ENCODE data around the gene LTBP1.
A peak's percentile ranks its signal among the peaks of the same experiment; 100 is the strongest.

Gene LTBP1

DNA sequence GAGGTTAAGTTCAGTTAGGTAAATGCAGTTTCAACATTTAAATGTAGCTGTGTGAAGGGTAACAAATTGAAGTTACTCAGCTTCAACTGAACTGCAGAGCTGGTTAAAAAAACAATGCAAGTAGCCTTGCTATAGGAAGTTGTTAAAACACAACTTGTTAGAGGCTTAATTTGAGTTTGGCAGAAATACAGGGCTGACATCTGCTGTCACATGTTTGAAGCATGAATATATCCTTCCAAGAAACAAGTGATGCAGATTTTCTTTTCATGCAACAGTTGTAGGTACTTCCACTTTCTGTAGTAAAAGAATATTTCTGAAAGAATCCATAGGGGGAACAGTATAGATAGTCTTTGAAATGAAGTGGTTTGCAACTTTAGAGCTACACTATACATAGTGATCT lies 321.0 kb downstream of the LTBP1 start:
- DNase-seq (ENCODE audit: low read depth in 2 of 2), result no peak

DNA sequence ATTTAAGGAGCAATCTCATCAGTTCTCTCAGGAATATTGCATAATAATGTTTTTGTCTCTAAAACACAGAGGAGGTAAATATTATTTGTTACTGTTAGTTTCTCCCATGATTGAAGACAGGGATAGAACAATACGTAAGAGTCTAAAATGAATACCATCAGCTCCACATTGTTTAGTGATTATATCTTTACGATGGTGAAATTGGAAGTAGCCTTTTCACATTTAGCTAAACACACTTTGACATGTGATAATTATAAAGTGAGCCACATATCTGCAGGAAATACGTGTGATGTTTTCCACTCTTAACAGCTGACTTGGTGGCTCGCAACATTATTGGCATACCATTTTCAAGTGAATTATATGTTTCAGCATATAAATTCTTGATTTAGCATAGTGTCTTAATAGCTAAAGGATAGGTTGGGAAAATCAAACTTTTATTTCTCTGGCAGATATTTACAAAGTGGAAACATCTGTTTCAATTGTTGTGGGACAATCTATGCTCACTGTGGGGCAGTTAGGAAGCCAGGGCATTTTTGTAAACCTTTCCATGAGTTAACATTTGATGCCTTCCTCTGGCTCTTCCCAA lies 321.6 kb downstream of the LTBP1 start:
- DNase-seq (ENCODE audit: low read depth in 2 of 2), result no peak

DNA sequence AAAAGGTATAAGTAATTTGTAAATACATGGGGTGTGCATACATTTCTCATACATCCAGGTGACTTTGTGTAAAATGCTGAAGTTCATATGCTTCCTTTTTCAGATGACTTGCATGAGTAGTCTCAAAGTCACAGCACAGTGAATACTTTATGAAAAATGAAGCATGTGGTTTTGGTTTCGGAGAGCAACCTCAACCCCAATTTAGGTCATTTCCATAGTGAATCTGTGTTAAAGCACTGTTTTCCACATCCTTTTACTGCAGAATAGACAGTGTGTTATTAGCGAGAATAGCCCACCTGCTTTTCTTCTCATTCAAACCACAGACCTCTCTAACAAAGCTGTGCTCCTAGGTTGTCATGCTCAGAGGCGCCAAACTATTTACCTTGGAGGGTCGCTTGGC lies 325.2 kb downstream of the LTBP1 start:
- DNase-seq (ENCODE audit: low read depth in 2 of 2), result no peak

DNA sequence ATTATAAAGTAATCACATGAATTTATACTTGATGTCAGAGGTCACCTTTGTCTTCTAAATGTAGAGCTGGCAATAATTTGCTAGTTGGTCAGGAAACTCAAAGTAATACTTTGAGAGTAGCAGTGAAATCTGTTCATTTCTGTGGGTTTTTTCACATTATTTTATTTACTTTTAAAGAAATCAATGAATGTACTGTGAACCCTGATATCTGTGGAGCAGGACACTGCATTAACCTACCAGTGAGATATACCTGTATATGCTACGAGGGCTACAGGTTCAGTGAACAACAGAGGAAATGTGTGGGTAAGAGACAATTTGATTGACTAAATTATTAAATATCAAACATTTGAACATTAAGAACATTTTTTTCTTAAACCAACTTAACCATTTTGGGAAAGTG lies 326.7 kb downstream of the LTBP1 start:
- DNase-seq (ENCODE audit: low read depth in 2 of 2), result no peak

DNA sequence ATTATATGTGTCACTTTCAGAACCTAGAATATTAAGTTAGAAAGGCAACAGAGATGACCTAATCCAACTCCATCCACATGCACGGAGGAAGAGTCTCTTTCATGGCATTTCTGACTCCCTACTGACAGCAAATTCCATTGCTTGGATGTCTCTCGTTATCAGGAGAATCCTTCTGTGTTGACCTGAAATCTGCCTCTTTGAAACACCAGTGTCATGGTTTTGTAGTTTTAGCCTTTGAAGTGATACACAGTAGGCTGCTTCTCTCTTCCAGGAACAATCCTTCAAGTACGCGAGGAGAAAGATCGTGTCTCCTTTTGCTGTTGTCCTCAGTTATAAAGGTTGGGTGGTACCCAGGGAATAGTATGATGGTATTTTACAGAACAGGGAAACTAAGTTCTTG lies 327.8 kb downstream of the LTBP1 start:
- no peak for DNase-seq (ENCODE audit: low read depth in 2 of 2)

DNA sequence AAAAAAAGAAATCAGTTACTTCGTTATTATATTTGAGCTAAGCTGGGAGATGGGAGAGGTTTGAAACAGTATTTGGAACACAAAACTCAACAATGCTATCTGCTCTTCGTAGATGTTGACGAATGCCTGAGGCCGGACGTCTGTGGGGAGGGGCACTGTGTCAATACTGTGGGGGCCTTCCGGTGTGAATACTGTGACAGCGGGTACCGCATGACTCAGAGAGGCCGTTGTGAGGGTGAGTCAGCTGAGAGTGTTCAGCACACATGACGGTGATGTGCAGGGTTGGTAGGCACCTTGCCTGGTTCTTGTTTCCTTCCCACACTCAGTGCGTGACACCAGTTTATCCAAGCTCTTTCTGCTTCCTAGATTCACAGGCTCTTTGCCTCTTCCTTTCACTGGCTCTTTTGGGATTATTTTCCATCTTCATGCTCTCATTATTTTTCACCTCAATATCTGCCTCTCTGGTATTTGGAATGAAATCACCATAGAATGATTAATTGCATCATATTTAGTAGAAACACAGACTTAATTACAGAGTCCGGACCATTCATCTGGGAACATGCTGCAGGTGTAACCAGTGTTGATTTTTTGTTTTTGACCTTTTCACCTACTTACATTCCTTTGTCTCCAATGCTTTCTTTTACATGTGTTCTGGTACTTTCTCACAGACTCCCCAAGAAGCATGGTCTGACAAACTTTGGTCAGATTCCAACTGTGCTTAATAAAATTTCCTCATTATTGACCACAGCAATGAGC lies 329.1 kb downstream of the LTBP1 start:
- peak; percentile 18 to 21 for DNase-seq (ENCODE audit: low read depth in 2 of 2)

DNA sequence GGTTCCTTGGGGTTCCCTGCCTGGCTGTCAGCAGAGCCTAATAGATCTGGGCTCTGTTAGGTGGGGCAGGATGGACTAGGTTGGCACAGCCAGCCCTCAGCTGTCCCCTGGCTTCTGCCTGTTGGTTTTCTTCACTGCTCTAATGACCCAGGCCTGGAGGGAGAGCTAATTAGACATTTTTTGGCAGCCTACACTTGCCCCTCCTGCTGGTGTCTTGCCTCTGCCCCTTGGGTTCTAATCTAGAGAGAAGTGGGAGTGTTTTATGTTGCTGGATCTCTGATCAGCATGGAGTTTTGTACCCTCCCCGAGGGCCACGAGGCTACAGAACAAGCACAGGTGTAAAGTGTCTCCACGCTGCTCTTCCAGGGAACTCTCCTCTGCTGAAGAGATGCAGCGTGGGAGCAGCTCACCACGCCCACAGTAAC lies 330.3 kb downstream of the LTBP1 start:
- DNase-seq (ENCODE audit: low read depth in 2 of 2), result no peak

DNA sequence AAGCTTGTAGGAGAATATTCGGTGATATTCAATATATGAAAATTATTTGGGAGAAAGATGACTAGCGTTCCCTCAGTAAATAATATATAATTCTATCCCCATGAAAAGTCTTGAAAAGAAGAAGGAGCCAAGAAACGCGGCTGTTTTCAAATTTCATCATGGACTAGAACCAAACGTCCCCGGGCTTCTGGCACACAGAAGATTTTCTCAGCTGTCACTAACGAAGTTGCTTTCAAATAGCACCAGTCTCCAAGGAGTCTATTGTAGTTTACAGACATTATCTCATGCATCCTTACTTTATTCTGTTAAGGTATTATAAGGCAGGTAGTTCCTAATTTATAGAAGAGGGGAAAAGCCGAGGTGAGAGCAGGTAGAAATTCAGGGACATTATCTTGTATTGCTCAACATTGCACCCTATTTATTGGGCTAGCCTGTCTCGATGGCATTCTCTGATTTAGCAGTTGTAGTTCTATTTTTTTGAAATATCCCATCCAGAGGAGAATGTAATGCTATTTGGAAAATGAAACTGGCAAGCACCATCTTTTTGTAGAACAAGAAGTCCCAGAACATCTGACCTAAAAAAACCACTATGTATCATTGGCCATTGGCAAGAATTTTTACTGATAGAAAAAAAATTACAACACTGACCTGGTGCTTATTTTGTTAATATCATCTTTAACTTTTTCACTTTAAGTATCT lies 331.6 kb downstream of the LTBP1 start:
- no peak for DNase-seq (ENCODE audit: low read depth in 2 of 2)

DNA sequence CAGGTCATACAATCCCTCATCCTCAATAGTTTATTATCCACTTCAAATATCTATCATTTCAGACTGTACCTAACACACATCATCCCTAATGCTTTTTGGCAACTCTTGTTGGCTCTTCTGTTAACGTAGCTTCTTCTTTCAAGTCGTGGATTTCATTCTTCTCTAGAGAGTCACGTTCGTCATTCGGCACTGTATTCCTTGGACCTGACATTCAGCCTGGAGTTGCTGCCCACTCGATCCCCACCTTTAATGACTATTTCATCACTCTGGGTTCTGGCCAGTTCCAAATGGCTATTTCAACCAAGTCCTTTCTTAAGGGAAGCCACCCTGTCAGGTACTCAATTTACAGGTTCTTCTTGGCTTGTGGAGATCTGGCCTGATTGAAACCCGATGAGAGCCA lies 337.5 kb downstream of the LTBP1 start:
- DNase-seq (ENCODE audit: low read depth in 2 of 2), result no peak

DNA sequence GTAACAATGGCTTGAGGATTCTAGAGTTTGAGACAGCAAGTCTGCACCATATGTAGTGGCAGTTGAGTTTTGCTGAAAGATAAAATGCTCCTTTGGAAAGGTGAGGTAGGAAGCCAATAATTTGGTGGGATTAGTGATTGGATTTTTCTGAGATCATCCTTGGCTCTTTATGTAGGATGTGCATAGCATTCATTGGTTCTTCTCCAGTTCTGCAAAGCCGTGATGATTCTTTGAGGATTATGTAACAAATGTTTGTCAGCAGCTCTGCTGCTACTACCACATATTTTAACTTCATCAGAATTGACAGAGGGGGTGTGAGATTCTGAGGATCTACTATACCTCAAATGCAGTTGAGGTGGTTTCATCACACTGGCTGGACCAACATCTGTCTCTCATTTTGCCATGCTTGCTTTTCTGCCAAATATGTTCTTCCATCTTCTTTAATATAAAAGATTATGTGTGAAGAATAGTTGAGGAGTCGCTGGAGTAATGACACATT lies 340.8 kb downstream of the LTBP1 start:
- DNase-seq (ENCODE audit: low read depth in 2 of 2), result no peak

DNA sequence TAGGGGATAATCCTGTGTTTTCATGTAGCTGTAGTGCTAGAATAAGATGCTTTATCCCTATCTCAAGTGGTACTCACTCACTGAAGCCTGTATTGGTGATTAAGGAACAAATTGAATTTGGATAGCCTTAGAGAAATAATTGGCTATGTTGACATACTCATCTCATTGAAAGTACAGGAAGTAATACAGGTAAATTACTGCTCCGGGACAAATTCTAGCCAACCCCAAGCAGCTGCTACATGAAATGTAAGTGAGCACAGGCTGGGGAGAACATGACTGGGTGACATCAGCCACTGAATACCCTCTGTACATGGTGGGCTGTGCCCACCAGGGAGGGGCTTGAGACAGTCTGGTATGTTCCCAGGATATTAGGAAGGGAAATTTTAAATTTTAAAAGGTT lies 341.3 kb downstream of the LTBP1 start:
- DNase-seq (ENCODE audit: low read depth in 2 of 2), result no peak

DNA sequence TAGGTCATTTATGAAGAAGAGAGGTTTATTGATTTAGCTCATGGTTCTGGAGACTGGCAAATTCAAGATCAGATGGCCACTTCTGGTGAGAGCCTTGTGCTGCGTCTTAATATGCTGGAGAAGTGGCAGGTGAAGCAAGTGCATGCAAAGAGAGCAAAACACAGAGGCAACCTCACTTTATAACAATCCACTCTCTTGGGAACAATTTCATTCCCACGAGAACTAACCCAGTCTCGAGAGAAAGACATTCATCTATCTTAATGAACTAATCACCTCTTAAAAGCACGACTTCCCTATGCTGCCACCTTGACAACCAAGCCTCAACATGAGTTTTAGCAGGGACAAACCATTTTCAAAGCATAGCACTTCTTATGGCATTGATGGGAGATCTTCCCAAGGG lies 343.2 kb downstream of the LTBP1 start:
- no peak for DNase-seq (ENCODE audit: low read depth in 2 of 2)

DNA sequence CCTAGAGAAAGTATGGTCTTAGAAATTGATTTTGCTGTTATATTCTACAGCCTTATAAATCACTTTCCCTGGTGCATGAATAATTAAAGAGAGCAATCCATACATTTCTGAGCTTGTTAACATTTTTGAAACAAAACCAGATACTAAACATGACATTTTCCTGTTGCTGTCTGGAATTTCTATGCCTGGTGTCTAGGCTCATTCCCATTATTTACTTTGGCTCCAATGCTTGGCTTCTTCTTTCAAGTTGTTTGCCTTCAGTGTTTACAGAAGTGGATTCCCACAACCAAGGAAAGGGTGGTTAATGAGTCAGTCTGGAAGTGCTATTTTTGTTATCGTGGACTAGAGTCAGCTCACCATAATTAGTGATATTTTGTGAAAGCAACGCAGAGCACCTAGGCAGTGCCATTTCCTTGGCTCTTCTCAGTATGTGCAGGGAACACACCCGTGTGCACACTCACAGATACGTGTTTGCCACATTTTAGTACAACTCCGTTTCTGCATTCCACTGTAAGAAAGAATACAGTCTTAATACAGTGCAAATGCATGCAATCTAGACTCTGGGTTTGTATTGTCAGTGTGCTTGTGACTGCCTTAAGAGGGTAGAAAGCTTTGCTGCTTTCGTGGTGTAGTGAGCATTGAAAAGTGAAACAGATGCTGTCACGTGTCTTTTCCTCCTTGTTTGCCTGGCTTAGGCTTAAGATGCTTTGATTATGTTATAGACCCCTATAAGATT lies 344.7 kb downstream of the LTBP1 start:
- DNase-seq (ENCODE audit: low read depth in 2 of 2), result no peak

DNA sequence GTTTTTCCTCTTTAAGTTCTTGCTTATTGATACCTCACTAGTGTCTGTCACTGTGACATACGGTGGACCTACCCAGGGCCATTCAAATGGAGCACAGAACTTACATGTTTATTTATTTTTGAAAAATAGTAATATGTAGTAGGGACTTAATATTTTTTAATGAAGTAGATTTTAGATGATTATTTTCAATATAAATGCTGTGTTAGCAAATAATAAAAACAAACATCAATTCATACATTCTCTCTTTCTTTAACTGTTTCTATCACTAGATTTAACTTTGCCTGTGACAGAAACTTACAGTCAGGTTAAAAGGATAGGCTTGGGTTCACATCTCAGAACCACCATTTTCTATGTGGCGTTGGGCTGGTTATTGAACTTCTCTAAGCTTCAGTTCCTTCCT lies 345.3 kb downstream of the LTBP1 start:
- no peak for DNase-seq (ENCODE audit: low read depth in 2 of 2)

DNA sequence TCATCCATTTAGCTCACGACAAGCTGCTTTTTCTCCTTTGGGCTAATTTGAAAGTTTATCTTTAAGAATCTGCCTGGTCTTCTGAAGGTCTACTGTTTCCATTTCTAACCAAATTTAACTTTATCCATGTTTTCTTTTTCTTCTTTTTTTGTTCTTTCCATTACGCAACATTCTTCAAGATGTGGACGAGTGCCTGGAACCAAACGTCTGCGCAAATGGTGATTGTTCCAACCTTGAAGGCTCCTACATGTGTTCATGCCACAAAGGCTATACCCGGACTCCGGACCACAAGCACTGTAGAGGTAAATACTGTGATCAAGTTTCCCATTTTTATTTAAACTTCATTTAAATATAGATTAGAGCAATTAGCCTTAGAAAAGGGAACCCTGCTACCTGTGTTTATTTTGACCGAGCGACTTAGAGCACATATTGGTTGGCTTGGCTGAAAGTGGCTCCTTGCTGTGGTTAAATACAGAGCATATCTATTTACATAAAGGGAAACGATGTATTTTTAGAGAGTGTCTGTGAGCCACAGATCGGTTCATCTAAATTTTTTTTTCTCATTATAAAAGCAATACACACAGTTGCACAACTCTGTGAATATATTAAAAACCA lies 346.3 kb downstream of the LTBP1 start:
- no peak for DNase-seq (ENCODE audit: low read depth in 2 of 2)

DNA sequence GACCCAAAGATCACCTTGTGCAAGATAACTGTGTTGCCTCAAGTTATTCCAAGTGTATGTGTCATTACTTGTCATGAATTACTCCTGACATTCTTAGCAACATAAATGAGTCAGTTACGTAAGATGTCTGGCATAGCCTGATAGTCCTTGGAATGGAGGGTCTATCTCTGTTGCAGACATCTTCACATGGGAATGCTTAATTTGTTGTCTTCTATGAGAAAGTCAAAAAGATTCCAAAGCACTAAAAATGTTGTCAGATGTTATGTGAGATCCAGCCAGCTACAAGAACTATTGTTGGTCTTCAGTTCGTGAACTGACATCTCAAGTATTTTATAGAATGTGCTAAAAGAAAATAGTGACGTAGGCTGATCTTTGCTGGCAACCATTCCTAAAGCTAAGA lies 351.5 kb downstream of the LTBP1 start:
- no peak for DNase-seq (ENCODE audit: low read depth in 2 of 2)

DNA sequence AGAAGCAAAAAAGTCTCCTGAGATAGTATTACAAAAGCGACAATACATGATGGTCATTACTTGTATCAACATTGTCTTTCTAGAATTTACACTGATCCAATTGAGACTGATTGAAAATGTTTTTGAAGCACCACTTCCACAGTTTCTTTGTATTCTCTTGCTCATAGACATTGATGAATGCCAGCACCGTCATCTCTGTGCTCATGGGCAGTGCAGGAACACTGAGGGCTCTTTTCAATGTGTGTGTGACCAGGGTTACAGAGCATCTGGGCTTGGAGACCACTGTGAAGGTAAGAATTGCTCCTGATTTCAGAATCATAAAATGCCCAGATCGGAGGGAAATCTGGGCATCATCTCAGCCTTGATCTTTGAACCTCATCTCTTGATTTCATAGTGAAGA lies 354.6 kb downstream of the LTBP1 start:
- DNase-seq (ENCODE audit: low read depth in 2 of 2), result no peak

DNA sequence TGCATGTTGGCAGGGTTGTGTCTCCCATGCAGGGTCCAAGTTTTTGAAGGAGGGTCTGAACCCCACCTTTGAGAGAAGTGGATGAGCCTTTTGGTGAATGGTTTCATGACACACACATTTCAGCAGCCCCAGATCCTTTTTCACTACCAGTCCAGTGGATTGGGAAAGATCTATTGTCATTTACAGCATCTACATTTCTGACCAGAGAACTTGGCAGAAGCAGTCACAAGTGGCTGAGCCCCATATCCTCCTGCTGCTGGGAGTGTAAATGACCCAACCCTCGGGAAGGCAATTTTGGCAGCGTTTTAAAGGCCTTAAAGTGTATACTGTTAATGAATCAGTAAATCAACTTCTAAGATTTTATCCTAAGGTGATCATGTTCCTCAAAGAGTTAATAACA lies 355.6 kb downstream of the LTBP1 start:
- no peak for DNase-seq (ENCODE audit: low read depth in 2 of 2)

DNA sequence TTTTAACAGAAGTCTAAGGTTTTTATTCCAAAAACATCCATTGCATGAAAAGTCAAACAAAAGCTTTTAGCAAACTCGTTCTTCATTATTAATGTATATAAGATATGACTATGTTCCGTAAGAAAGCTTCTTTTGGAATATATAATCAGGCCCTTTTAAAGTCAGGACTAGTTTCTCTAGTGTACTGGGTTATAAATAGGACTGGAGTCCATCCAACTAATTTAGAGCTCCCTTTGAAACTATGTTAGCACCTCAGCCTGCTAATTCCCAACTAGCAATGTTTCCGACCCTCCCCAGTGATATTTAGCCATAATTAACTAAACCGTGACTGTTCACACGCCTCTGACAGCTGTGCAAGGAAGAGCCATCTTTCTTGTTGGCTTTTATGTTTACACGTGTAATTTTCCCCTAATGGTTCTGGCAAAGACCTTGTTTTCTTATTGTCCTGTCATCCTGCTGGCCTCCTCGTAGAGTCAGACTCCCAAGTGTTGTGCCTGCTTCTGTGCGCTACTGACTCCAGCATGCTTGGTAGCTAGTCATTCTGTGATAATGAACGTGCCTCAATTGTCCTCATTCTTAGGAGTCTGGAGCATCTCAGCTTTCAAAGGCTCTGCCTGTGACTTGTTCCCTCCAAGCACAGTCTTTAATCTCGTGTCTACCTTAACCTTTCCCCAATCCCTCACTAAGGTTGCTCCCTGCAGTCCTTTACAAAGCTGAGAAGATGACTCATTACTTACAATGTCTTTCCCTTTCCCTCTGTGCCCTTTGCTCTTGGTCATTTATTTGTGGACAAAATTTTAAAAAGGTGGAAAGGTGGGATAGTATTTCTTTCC lies 357.5 kb downstream of the LTBP1 start:
- DNase-seq (ENCODE audit: low read depth in 2 of 2), result no peak

DNA sequence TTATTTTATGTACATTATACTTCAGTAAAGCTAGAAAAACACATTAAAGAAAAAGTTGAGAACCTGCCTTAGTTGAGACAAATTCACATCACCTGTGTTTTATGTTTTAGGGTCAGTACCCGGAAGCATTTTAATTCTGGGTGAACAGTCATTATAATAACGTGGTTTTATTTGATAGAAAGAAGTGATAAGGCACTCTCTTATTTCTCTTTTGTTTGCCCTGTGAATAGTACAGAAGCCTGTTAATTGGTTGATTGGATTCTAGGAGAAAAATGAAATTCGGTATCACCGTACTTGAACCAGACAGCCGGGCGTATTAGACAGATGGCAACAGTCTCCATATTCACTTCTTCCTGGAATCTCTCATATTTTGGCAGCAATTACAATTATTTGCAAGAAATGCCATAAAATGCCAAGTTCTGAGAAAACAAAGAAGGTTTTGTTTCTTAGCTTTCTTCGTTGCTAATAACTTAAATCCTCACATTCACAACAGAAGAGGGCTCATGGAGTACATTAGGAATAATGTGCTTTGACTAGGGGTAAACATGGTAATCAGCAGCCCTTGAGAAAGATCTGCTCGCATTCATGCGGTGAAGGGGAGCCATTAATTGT lies 361.0 kb downstream of the LTBP1 start:
- DNase-seq (ENCODE audit: low read depth in 2 of 2), result no peak

DNA sequence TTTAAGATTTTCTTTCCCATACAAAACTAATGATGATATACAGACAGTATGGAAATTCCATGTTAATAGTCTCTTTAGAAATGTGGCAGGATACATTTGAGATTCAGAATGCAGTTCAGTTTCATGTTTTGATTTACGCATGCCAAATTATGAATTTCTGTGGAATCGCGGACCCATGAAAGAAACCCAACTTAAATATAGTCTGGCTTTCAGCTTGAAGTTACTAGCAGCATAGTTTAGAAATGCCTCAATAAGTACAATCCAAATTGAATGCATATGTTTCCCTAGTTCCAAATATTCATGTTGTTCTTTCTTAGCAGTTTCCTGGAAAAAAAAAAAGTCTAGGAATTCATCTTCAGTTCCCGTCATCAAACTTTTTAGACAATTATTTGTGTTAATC lies 365.6 kb downstream of the LTBP1 start:
- no peak for DNase-seq (ENCODE audit: low read depth in 2 of 2)
